Naive thymus-derived CD4-positive, alpha-beta T cell (primary cell): ENCODE data around the gene SMIM38. TPM values are rescaled to one million over a fixed set of nuclear protein-coding genes. Genes with fewer than 3 reads are reported as not detected.

Experiments
- ATAC-seq: fragments of 150-1000 bp; cut with Tn5 transposase; 2 replicates; pipeline ENCODE4 v1.10.0; 2021; ENCODE audit warnings: mild to moderate bottlenecking, moderate library complexity
- CTCF ChIA-PET: fragments of 350-600 bp; sonication (Branson Sonifier 250); formaldehyde crosslinking; loops from one replicate; lab custom pipeline; 2021; ENCODE audit warnings: antibody characterized with exemption; lab: Charles Lee
- POLR2A ChIA-PET: fragments of 350-600 bp; sonication (Branson Sonifier 250); formaldehyde crosslinking; loops from one replicate; lab custom pipeline; 2021; ENCODE audit warnings: antibody characterized with exemption, inconsistent platforms; lab: Charles Lee
- DNase-seq, 9 donors: peaks; one replicate each; pipeline versions ENCODE4 v3.0.0 to v3.0.0-alpha.2; 2020 to 2022; ENCODE audit warnings: mixed read lengths in 1 of 9
- H3K27ac ChIP-seq: one replicate; pipeline ENCODE4 v1.7.0; 2013; ENCODE audit warnings: mild to moderate bottlenecking, low read depth, low read length, moderate library complexity
- H3K27me3 ChIP-seq, 2 donors: one replicate each; pipeline ENCODE4 v1.7.0; 2013; ENCODE audit warnings: low read length in 2 of 2, mild to moderate bottlenecking in 2 of 2, moderate library complexity in 2 of 2; ENCODE audit not compliant: control insufficient read depth in 2 of 2, insufficient read depth in 2 of 2
- H3K36me3 ChIP-seq, 3 experiments: 1 replicate in 2 of 3; 2 replicates in 1 of 3; pipeline ENCODE4 v1.7.0; 2013; ENCODE audit warnings: low read length in 3 of 3, mild to moderate bottlenecking in 3 of 3, moderate library complexity in 1 of 3; ENCODE audit not compliant: insufficient read depth in 3 of 3, control insufficient read depth in 2 of 3
- H3K4me1 ChIP-seq, 2 donors: one replicate each; pipeline ENCODE4 v1.7.0; 2013; ENCODE audit warnings: low read length in 2 of 2, mild to moderate bottlenecking in 2 of 2, moderate library complexity in 1 of 2; ENCODE audit not compliant: control insufficient read depth in 2 of 2, insufficient read depth in 2 of 2
- H3K4me3 ChIP-seq: 2 replicates; pipeline ENCODE4 v1.7.0; 2013; ENCODE audit warnings: mild to moderate bottlenecking, low read length
- H3K9me3 ChIP-seq, 3 experiments: 1 replicate in 2 of 3; 2 replicates in 1 of 3; pipeline ENCODE4 v1.7.0; 2013; ENCODE audit warnings: low read length in 3 of 3; ENCODE audit not compliant: control insufficient read depth in 2 of 3
- H3K27ac Mint-ChIP-seq, 9 donors: one replicate each; pipeline ENCODE4 v1.8.0; 2020 to 2022; ENCODE audit warnings: mixed read lengths in 9 of 9, mild to moderate bottlenecking in 8 of 9, moderate library complexity in 5 of 9, inconsistent platforms in 2 of 9
- H3K27me3 Mint-ChIP-seq, 5 donors: one replicate each; pipeline ENCODE4 v1.8.0; 2021 to 2022; ENCODE audit warnings: mixed read lengths in 5 of 5, mild to moderate bottlenecking in 1 of 5
- H3K36me3 Mint-ChIP-seq, 5 donors: one replicate each; pipeline ENCODE4 v1.8.0; 2020 to 2022; ENCODE audit warnings: mixed read lengths in 5 of 5, mild to moderate bottlenecking in 3 of 5, inconsistent platforms in 1 of 5
- H3K4me1 Mint-ChIP-seq, 7 donors: one replicate each; pipeline ENCODE4 v1.8.0; 2020 to 2022; ENCODE audit warnings: mixed read lengths in 7 of 7, mild to moderate bottlenecking in 3 of 7, inconsistent platforms in 1 of 7
- H3K4me3 Mint-ChIP-seq, 10 donors: one replicate each; pipeline ENCODE4 v1.8.0; 2020 to 2022; ENCODE audit warnings: mild to moderate bottlenecking in 10 of 10, mixed read lengths in 10 of 10, moderate library complexity in 6 of 10, inconsistent platforms in 2 of 10
- H3K9me3 Mint-ChIP-seq, 11 donors: one replicate each; pipeline ENCODE4 v1.8.0; 2020 to 2022; ENCODE audit warnings: mixed read lengths in 11 of 11, mild to moderate bottlenecking in 4 of 11, inconsistent platforms in 1 of 11, moderate library complexity in 1 of 11
- intact Hi-C, 2 donors: fragments of 100-400 bp; cut with micrococcal nuclease; formaldehyde crosslinking; loops; one replicate each; pipeline ENCODE4 v1.15.1; 2023
- polyA plus RNA-seq, 2 donors: library from polyadenylated mRNA; unstranded; fragments of 300-500 nt; fragmentation: Illumina TruSeq; gene quantifications; one replicate each; pipeline ENCODE4 v1.2.3, GENCODE V29; 2021
- total RNA-seq, 6 experiments: library from RNA in 5 of 6; stranded (reverse) in 5 of 6; gene quantifications; 1 replicate in 5 of 6; 2 replicates in 1 of 6; pipeline ENCODE4 v1.2.3 and lab custom pipeline; 2021 to 2026

Gene SMIM38
- total and polyA plus RNA-seq, 7 experiments from 2014 or later = 0.13 to 0.73 (median 0.70) TPM; not detected in 2

DNA sequence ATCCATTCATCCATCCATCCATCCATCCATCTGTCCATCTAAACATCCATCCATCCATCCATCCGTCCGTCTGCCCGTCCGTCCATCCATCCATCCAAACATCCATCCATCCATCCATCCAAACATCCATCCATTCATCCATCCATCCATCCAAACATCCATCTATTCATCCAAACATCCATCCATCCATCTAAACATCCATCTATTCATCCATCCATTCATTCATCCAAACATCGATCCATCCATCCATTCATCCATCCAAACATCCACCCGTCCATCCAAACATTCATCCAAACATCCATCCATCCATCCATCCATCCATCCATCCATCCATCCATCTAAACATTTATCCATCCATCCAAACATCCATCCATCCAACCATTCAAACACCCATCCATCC is 45.3 kb upstream of the SMIM38 start:
- no peaks in the 10 kb centered on the region for H3K9me3 ChIP-seq
- no peak overlapping the region for H3K27ac ChIP-seq
- ATAC-seq (no peak), DNase-seq (no peak)
- H3K4me1 ChIP-seq = no peaks in the 10 kb centered on the region
- intact Hi-C loops = no loop called here
- H3K36me3 ChIP-seq = no peaks in the 10 kb centered on the region
- H3K27me3 ChIP-seq = no peaks in the 10 kb centered on the region
- no peak overlapping the region for H3K4me3 ChIP-seq
- Mint-ChIP-seq H3K27me3 (no peaks in the 10 kb centered on the region), H3K4me3 (no peak overlapping the region), H3K36me3 (peaks cover 0 to 7% (median 2%) of the 10 kb centered on the region in 5 donors), H3K9me3 (peaks cover 0 to 9% (median 1%) of the 10 kb centered on the region in 11 donors), H3K27ac (peak overlapping the region in 1 of 9 donors; percentile 22), H3K4me1 (peaks cover 4 to 20% (median 5%) of the 10 kb centered on the region in 7 donors)
- ChIA-PET POLR2A (interaction anchor here (1.3 kb wide), 1 partner anchor 13 kb away, joined by 4 read pairs; no protein-coding TSS in a partner anchor), CTCF (no interaction called here)

DNA sequence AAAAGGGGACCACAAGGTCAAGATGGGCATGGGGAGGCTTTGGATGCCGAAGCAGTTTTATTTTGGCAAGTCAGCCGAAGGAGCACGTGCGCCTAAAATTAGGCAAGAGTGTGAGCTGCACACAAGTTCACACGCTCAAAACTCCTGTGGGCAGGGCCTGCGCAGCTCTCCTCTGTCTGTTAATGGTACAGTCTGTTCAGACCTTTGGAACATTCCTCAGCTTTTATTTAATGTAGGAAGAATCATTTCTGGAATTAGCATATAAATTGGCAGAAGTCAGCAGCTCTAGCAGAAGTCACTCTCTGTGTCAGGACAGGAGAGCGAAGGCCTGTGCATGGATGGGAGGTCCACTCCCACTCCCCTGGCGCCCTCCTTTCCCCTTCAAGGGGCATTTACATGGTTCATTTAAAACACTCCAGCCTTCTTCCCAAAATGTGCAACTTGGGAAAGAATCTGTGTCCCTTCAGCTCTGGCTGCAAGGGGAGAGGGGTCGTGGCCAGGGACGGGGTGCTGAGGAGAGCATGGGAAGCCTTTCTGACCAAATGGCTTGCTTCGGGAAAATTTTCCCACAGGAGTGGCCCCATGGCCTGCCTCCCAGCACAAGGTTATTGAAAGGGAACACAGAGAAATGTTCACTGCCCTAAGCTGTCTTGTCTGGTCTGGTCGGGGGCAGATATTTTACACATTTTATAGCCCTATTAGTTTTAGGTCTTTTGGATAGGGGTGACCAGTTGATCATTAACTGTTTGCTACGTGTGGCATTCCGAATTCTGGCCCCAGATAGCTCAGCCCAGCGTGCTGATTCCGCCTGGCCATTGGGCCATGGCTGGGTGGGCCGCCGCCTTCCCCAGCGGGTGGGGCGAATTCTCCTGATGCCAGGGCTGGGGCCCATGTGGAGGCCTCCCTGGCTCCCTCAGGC is 43.9 kb upstream of the SMIM38 start:
- Mint-ChIP-seq H3K36me3 (peaks cover 0 to 7% (median 2%) of the 10 kb centered on the region in 5 donors), H3K4me3 (no peak overlapping the region), H3K27ac (peak overlapping the region in 2 of 9 donors; percentile 10 to 59), H3K4me1 (peaks cover 2 to 16% (median 3%) of the 10 kb centered on the region in 7 donors), H3K27me3 (no peaks in the 10 kb centered on the region), H3K9me3 (peaks cover 0 to 9% (median 1%) of the 10 kb centered on the region in 11 donors)
- ChIA-PET POLR2A (interaction anchor here (1.3 kb wide), 1 partner anchor 11 kb away, joined by 4 read pairs; no protein-coding TSS in a partner anchor), CTCF (interaction anchor here (0.6 kb wide), 1 partner anchor 302 kb away, joined by 3 read pairs; no protein-coding TSS in a partner anchor)
- intact Hi-C loops = no loop called here
- no peak for ATAC-seq
- Histone ChIP-seq H3K4me3 (no peak overlapping the region), H3K9me3 (no peaks in the 10 kb centered on the region), H3K27ac (no peak overlapping the region), H3K36me3 (no peaks in the 10 kb centered on the region), H3K27me3 (no peaks in the 10 kb centered on the region), H3K4me1 (no peaks in the 10 kb centered on the region)
- no peak for DNase-seq

DNA sequence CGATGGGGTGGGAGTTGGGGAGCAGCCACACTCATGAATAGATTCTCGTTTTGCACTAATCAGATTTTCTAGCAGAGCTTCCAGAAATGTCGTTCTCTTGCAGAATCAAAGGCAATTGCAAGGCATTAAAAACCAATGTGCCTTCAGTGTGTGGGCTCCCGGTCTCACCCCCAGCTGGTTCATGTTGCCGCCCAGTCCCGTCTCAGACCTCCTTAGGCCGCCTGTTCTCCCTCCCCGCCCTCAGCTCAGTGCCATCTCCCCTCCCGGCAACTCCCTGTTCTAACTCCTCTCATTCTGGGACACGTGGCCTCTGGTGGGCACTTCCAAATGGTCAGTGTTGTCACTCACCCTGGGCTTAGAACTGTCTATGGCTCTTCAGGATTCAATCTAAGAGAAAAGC is 42.5 kb upstream of the SMIM38 start:
- ChIA-PET POLR2A (no interaction called here), CTCF (no interaction called here)
- H3K36me3 Mint-ChIP-seq = peaks cover 0 to 7% (median 0%) of the 10 kb centered on the region in 5 donors
- peaks cover 0 to 9% (median 1%) of the 10 kb centered on the region in 11 donors for H3K9me3 Mint-ChIP-seq
- H3K4me3 Mint-ChIP-seq = no peak overlapping the region
- no peak overlapping the region for H3K27ac ChIP-seq
- no peaks in the 10 kb centered on the region for H3K36me3 ChIP-seq
- no peaks in the 10 kb centered on the region for H3K27me3 Mint-ChIP-seq
- H3K4me3 ChIP-seq = no peak overlapping the region
- no peak for ATAC-seq
- no peak for DNase-seq
- H3K4me1 ChIP-seq = no peaks in the 10 kb centered on the region
- peaks cover 0 to 14% (median 2%) of the 10 kb centered on the region in 7 donors for H3K4me1 Mint-ChIP-seq
- no peaks in the 10 kb centered on the region for H3K27me3 ChIP-seq
- no peaks in the 10 kb centered on the region for H3K9me3 ChIP-seq
- intact Hi-C loops = no loop called here
- peak overlapping the region in 1 of 9 donors; percentile 51 for H3K27ac Mint-ChIP-seq

DNA sequence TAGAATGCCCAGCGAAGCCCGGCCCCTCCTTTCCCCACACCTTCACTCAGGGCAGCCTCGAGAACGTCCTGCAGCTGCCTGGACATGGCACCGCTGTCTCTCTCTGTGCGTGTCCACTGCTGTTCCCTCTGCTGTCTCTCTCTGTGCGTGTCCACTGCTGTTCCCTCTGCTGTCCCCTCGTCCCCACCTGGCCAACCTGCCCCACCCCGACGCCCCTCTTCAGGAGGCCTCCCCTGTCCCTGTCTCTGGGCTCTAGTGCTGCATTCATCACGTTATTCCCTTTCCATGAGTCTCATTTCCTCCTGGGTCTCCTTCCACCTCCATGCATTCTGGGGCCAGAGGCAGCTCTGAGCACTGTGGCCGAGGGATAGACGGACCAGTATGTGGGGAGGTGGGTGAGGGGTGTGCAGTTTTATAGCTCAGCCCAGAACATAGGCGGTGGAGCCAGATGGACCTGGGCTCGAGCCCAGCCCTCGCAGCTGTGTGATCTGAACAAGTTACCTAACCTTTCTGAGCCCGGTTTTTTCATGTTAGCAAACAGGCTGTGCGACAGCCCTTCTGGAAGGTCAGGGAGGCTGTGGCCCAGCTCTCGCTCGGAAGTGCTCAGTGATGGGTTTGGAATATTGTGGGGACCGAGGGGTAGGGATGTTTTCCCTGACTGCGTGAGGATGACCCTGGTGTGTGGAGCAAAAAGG is 41.9 kb upstream of the SMIM38 start:
- no peak overlapping the region for H3K4me3 ChIP-seq
- peak overlapping the region in 1 of 9 donors; percentile 46 for H3K27ac Mint-ChIP-seq
- H3K4me1 ChIP-seq = no peaks in the 10 kb centered on the region
- no peak overlapping the region for H3K27ac ChIP-seq
- ATAC-seq (no peak), DNase-seq (no peak)
- H3K4me1 Mint-ChIP-seq = peaks cover 0 to 14% (median 2%) of the 10 kb centered on the region in 7 donors
- H3K9me3 ChIP-seq = no peaks in the 10 kb centered on the region
- peaks cover 0 to 9% (median under 1%) of the 10 kb centered on the region in 11 donors for H3K9me3 Mint-ChIP-seq
- no peaks in the 10 kb centered on the region for H3K27me3 ChIP-seq
- no peaks in the 10 kb centered on the region for H3K36me3 ChIP-seq
- ChIA-PET CTCF (no interaction called here), POLR2A (no interaction called here)
- H3K4me3 Mint-ChIP-seq = no peak overlapping the region
- H3K36me3 Mint-ChIP-seq = peaks cover 0 to 7% (median 0%) of the 10 kb centered on the region in 5 donors
- no peaks in the 10 kb centered on the region for H3K27me3 Mint-ChIP-seq
- intact Hi-C loops = no loop called here

DNA sequence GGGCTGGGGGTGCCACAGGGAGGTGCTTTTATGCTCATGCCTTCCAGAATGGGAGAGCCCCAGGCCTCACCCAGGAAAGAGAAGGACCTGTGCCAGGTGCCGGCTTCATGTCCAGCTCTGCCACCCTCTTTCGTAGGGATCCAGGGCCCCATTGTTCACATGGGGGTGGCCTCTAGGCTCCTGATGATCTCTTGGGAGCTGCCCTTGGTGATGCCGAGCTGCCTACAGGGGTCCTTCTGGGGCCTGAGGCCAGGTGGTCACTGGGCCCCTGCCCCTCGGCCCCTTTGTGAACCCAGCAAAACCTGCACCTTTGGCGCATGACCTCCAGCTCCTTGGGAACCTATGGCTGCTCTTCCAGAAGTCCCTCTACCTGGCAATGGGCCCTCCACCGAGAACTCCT is 41.4 kb upstream of the SMIM38 start:
- Mint-ChIP-seq H3K27me3 (no peaks in the 10 kb centered on the region), H3K27ac (peak overlapping the region in 1 of 9 donors; percentile 17), H3K4me1 (peaks cover 0 to 19% (median 4%) of the 10 kb centered on the region in 7 donors), H3K9me3 (peaks cover 0 to 9% (median 3%) of the 10 kb centered on the region in 11 donors), H3K36me3 (peaks cover 0 to 7% (median 5%) of the 10 kb centered on the region in 5 donors), H3K4me3 (no peak overlapping the region)
- no peak for ATAC-seq
- Histone ChIP-seq H3K36me3 (no peaks in the 10 kb centered on the region), H3K9me3 (no peaks in the 10 kb centered on the region), H3K4me1 (no peaks in the 10 kb centered on the region), H3K27me3 (no peaks in the 10 kb centered on the region), H3K4me3 (no peak overlapping the region), H3K27ac (no peak overlapping the region)
- ChIA-PET CTCF (no interaction called here), POLR2A (no interaction called here)
- DNase-seq = no peak
- intact Hi-C loops = no loop called here

DNA sequence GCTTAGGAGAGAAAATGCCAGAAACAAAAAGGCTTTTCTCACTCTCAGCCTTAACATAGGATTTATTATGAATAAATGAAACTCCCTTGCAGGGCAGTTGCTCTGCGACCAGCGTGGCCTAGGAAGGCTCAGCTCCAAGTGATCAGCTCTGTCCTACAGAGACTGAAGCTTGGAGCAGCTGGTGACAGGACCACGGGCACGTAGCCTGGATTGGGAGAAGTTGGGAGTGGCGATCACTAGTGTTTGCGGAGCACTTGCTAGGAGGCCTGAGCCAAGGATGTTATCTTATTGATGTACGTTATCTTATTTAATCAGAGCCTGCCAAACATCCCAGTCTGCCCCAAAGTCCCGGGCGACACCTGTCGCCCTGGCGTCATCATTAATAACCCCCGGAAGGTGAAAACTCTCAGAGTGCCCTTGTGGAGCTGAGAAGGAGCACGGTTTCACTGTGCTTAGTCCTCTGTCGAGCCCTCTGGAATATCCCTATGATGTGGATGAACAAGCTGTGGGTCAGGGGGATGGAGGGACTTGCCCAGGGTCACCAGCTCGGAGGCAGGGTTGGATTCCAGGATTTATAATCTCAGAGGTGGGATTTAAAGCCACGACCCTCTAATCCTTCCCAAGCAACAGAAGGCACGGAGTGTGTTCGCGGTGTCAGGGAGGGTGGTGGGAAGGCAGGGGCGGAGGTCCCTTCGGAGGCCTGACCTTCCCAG is 40.8 kb upstream of the SMIM38 start:
- ChIA-PET POLR2A (no interaction called here), CTCF (no interaction called here)
- DNase-seq (no peak), ATAC-seq (no peak)
- Mint-ChIP-seq H3K27me3 (no peaks in the 10 kb centered on the region), H3K27ac (peak overlapping the region in 1 of 9 donors; percentile 17), H3K9me3 (peaks cover 0 to 9% (median 3%) of the 10 kb centered on the region in 11 donors), H3K4me3 (no peak overlapping the region), H3K4me1 (peaks cover 0 to 15% (median 7%) of the 10 kb centered on the region in 7 donors), H3K36me3 (peaks cover 0 to 6% (median 4%) of the 10 kb centered on the region in 5 donors)
- H3K36me3 ChIP-seq = no peaks in the 10 kb centered on the region
- no peaks in the 10 kb centered on the region for H3K9me3 ChIP-seq
- intact Hi-C loops = no loop called here
- H3K4me3 ChIP-seq = no peak overlapping the region
- no peaks in the 10 kb centered on the region for H3K4me1 ChIP-seq
- no peaks in the 10 kb centered on the region for H3K27me3 ChIP-seq
- no peak overlapping the region for H3K27ac ChIP-seq
